A549 (cell line): ENCODE measurements around the gene SNX14. TPM values are rescaled to one million over a fixed set of nuclear protein-coding genes. Genes with fewer than 3 reads are reported as not detected.

Experiments used
- ATAC-seq, 2 experiments: fragments of 200-7000 bp in 1 of 2; fragments of >200 bp in 1 of 2; cut with Nextera tagmentation in 1 of 2; cut with Tn5 transposase in 1 of 2; 3 replicates each; pipeline versions ENCODE4 v1.8.0 to v1.9.1; 2018 to 2020; ENCODE audit warnings: mild to moderate bottlenecking in 1 of 2, moderate library complexity in 1 of 2
- CTCF ChIA-PET: fragments of 300-600 bp; sonication (Branson Sonifier 250); formaldehyde crosslinking; extraction: SDS; loops from one replicate; lab custom pipeline; 2021; ENCODE audit warnings: antibody characterized with exemption, inconsistent platforms; lab: Yijun Ruan, JAX
- POLR2A ChIA-PET: fragments of 350-600 bp; formaldehyde crosslinking; extraction: SDS; loops from one replicate; lab custom pipeline; 2021; ENCODE audit warnings: antibody characterized with exemption, inconsistent platforms; lab: Yijun Ruan, JAX
- DNase-seq, 2 experiments: peaks; one replicate each; pipeline versions ENCODE4 v3.0.0 to v3.0.0-alpha.2; 2011 to 2016; ENCODE audit warnings: low read depth in 1 of 2, low spot score in 1 of 2
- FAIRE-seq: peaks from 2 replicates; lab custom pipeline; 2011; peaks lifted over from hg19 to GRCh38; lab: Jason Lieb, UNC
- H3K27ac ChIP-seq, 2 experiments: fragments of >200 bp; sonication (Bioruptor Twin); formaldehyde crosslinking; 3 replicates each; pipeline ENCODE4 v1.5.1; 2016 to 2017
- H3K4me1 ChIP-seq: fragments of >200 bp; sonication (Bioruptor Twin); formaldehyde crosslinking; 3 replicates; pipeline ENCODE4 v1.6.1; 2016
- H3K4me2 ChIP-seq: fragments of >200 bp; sonication (Bioruptor Twin); formaldehyde crosslinking; 3 replicates; pipeline ENCODE4 v1.6.1; 2016
- H3K4me3 ChIP-seq: fragments of >200 bp; sonication (Bioruptor Twin); formaldehyde crosslinking; 3 replicates; pipeline ENCODE4 v1.5.1; 2016
- H3K9me3 ChIP-seq: fragments of >200 bp; sonication (Bioruptor Twin); formaldehyde crosslinking; 3 replicates; pipeline ENCODE4 v1.6.1; 2016
- CHD2 ChIP-seq: fragments of 150-350 bp; IDR thresholded peaks from 2 replicates; pipeline ENCODE4 v1.6.1; 2014; ENCODE audit warnings: low read length; ENCODE audit not compliant: partially characterized antibody
- CHD4 ChIP-seq: fragments of 200-600 bp; sonication (generic); IDR thresholded peaks from 2 replicates; pipeline ENCODE4 v1.6.1; 2016; ENCODE audit warnings: antibody characterized with exemption, mild to moderate bottlenecking, borderline replicate concordance
- E2F6 ChIP-seq: IDR thresholded peaks from 2 replicates; pipeline ENCODE4 v1.6.1; 2012; ENCODE audit warnings: low read depth, borderline replicate concordance
- EHF ChIP-seq: fragments of 250-450 bp; sonication (Bioruptor Pico); IDR thresholded peaks from 2 replicates; pipeline ENCODE4 v1.5.0; 2020; ENCODE audit warnings: mild to moderate bottlenecking
- EP300 ChIP-seq, 2 experiments: fragments of >200 bp; sonication (Bioruptor Twin); formaldehyde crosslinking; IDR thresholded peaks; 2 replicates in 1 of 2; 3 replicates in 1 of 2; pipeline ENCODE4 v1.6.1; 2016 to 2017
- FOSB ChIP-seq: fragments of 250-450 bp; sonication (Bioruptor Pico); IDR thresholded peaks from 2 replicates; pipeline ENCODE4 v1.5.0; 2020; ENCODE audit warnings: mild to moderate bottlenecking, moderate library complexity
- FOSL2 ChIP-seq, 2 experiments: fragments of 450-650 bp in 1 of 2; fragments of >200 bp in 1 of 2; sonication (Bioruptor Twin) in 1 of 2; formaldehyde crosslinking; IDR thresholded peaks; 2 replicates each; pipeline versions ENCODE4 v1.5.0 to v1.6.1; 2016 to 2020; ENCODE audit warnings: mild to moderate bottlenecking in 1 of 2, moderate library complexity in 1 of 2
- HEYL ChIP-seq: fragments of 250-450 bp; sonication (Bioruptor Pico); IDR thresholded peaks from 2 replicates; pipeline ENCODE4 v1.8.0; 2021; ENCODE audit warnings: mild to moderate bottlenecking, moderate library complexity
- HMGXB4 ChIP-seq: fragments of 250-450 bp; sonication (Bioruptor Pico); IDR thresholded peaks from 2 replicates; pipeline ENCODE4 v1.5.0; 2021; ENCODE audit warnings: mild to moderate bottlenecking, moderate library complexity, borderline replicate concordance
- HOXA7 ChIP-seq: fragments of 250-450 bp; sonication (Bioruptor Pico); IDR thresholded peaks from 2 replicates; pipeline ENCODE4 v1.5.0; 2020; ENCODE audit warnings: mild to moderate bottlenecking, moderate library complexity
- MAZ ChIP-seq: fragments of 150-350 bp; IDR thresholded peaks from 2 replicates; pipeline ENCODE4 v1.6.1; 2014; ENCODE audit warnings: antibody characterized with exemption, low read depth, low read length, borderline replicate concordance
- NFE2L2 ChIP-seq: fragments of 150-350 bp; conservative IDR thresholded peaks from 2 replicates; pipeline ENCODE4 v1.6.1; 2014; ENCODE audit warnings: low read length
- PHF8 ChIP-seq: fragments of 200-600 bp; sonication (generic); IDR thresholded peaks from 2 replicates; pipeline ENCODE4 v1.6.1; 2016; ENCODE audit warnings: low read depth, mild to moderate bottlenecking, antibody characterized with exemption, moderate library complexity, borderline replicate concordance
- RARB ChIP-seq: fragments of 250-450 bp; sonication (Bioruptor Pico); IDR thresholded peaks from 2 replicates; pipeline ENCODE4 v1.8.0; 2021; ENCODE audit warnings: mild to moderate bottlenecking, moderate library complexity
- RCOR1 ChIP-seq: fragments of 150-350 bp; IDR thresholded peaks from 2 replicates; pipeline ENCODE4 v1.6.1; 2014; ENCODE audit warnings: antibody characterized with exemption, low read length, low read depth
- REST ChIP-seq: fragments of 200-600 bp; sonication (generic); IDR thresholded peaks from 2 replicates; pipeline ENCODE4 v1.6.1; 2016; ENCODE audit warnings: antibody characterized with exemption, mild to moderate bottlenecking, moderate library complexity
- SREBF2 ChIP-seq: fragments of 450-650 bp; IDR thresholded peaks from 2 replicates; pipeline ENCODE4 v1.6.1; 2014; ENCODE audit warnings: mild to moderate bottlenecking, moderate library complexity
- TP53 ChIP-seq: fragments of 250-450 bp; sonication (Bioruptor Pico); IDR thresholded peaks from 2 replicates; pipeline ENCODE4 v1.5.0; 2021; ENCODE audit warnings: mild to moderate bottlenecking, moderate library complexity
- USF2 ChIP-seq: fragments of 450-650 bp; IDR thresholded peaks from 2 replicates; pipeline ENCODE4 v1.6.1; 2014; ENCODE audit warnings: antibody characterized with exemption
- ZC3H11A ChIP-seq: fragments of 450-650 bp; IDR thresholded peaks from 2 replicates; pipeline ENCODE4 v1.6.1; 2014; ENCODE audit warnings: antibody characterized with exemption, mild to moderate bottlenecking
- ZFP36 ChIP-seq: fragments of 450-650 bp; IDR thresholded peaks from 2 replicates; pipeline ENCODE4 v1.6.1; 2014; ENCODE audit warnings: borderline replicate concordance; ENCODE audit not compliant: partially characterized antibody
- ZNF302 ChIP-seq: fragments of 250-450 bp; sonication (Bioruptor Pico); IDR thresholded peaks from 2 replicates; pipeline ENCODE4 v1.9.0; 2021; ENCODE audit warnings: inconsistent platforms, mild to moderate bottlenecking, moderate library complexity
- WGBS: methylation state at CpG from one replicate; pipeline ENCODE4 v1.1.6; 2017; ENCODE audit errors: missing lambda C conversion rate; 5-methylcytosine and 5-hydroxymethylcytosine counted together
- polyA plus RNA-seq, 4 experiments: library from polyadenylated mRNA; depleted of rRNA in 3 of 4; stranded (reverse); fragments of >200 nt; fragmentation: RNase III in 1 of 4; extraction: RNeasy Plus Mini Kit Qiagen cat#74134 plus additional on column Dnase treatment in 1 of 4; gene quantifications; 2 replicates in 3 of 4; 3 replicates in 1 of 4; pipeline ENCODE4 v1.2.3, GENCODE V29; 2011 to 2017

Gene SNX14
- polyA plus RNA-seq, 2 of the 4 experiments (the other 2 are of a cell fraction): 47.1 to 113 TPM

DNA sequence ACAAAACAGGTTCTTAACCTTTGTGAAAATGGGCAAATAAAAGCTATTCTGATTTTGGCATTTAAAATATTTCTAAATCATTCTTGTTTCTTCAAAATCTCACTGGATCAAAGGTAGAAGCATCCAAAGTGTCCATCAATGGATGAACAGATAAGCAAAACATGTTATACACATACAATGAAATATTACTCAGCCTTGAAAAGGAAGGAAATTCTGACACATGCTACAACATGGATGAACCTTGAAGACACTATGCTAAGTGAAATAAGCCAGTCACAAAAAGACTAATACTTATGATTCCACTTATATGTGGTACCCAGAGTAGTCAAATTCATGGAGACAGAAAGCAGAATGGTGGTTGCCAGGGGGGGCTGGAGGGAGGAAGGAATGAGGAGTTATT, 45.9 kb downstream of the SNX14 start:
- POLR2A ChIA-PET: no interaction called here
- ATAC-seq: no peak
- no peak for TF ChIP-seq FOSB
- no peak for TF ChIP-seq RARB (CRISPR knock-in tag)
- no peak for TF ChIP-seq EP300 (IDR thresholded peaks at IDR 0.05)
- no peak for TF ChIP-seq PHF8
- TF ChIP-seq MAZ: no peak
- TF ChIP-seq, all 56 proteins: peak for 0
- Histone ChIP-seq H3K4me3 (no peak overlapping the region), H3K4me1 (no peaks in the 10 kb centered on the region), H3K9me3 (no peaks in the 10 kb centered on the region), H3K27ac (no peak overlapping the region), H3K4me2 (no peak overlapping the region)
- FAIRE-seq: no peak
- CTCF ChIA-PET: no interaction called here
- no peak for DNase-seq

DNA sequence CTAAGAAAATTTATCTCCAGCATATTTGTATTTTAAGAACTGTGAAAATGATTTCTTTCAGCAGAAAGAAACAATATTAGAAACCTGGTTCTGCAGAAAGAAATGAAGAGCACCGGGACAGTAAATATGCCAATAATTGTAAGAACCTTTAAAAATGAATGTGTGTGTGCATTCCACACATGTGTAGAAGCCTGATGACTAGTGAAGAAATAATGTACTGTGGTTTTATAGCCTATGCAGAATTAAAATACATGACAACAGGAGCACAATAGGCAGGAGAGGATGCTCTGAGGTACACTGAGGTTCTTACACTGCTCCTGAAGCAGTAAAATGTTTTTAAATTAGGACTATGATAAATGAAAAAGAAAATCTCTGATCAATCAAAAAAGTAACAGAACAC, 48.9 kb downstream of the SNX14 start:
- no peak overlapping the region for H3K4me3 ChIP-seq
- H3K9me3 ChIP-seq: no peaks in the 10 kb centered on the region
- no peak overlapping the region for H3K4me2 ChIP-seq
- no peak for ATAC-seq
- no peak for DNase-seq
- H3K4me1 ChIP-seq: no peaks in the 10 kb centered on the region
- no peak overlapping the region for H3K27ac ChIP-seq
- POLR2A ChIA-PET: no interaction called here
- TF ChIP-seq ZNF302 (CRISPR knock-in tag): no peak
- no peak for TF ChIP-seq HOXA7
- no peak for TF ChIP-seq REST
- no peak for TF ChIP-seq NFE2L2
- TF ChIP-seq USF2: no peak
- TF ChIP-seq RCOR1: no peak
- no peak for TF ChIP-seq EP300 (IDR thresholded peaks at IDR 0.05)
- TF ChIP-seq HEYL (CRISPR knock-in tag): no peak
- no peak for TF ChIP-seq PHF8
- TF ChIP-seq CHD2: no peak
- no peak for TF ChIP-seq CHD4
- no peak for TF ChIP-seq ZFP36
- TF ChIP-seq FOSL2 (IDR thresholded peaks at IDR 0.05): no peak
- TF ChIP-seq FOSL2 (CRISPR knock-in tag; IDR thresholded peaks at IDR 0.05): no peak
- no peak for TF ChIP-seq TP53 (CRISPR knock-in tag)
- TF ChIP-seq EHF: no peak
- no peak for TF ChIP-seq SREBF2
- no peak for TF ChIP-seq ZC3H11A
- TF ChIP-seq HMGXB4: no peak
- no peak for TF ChIP-seq E2F6
- CTCF ChIA-PET: no interaction called here
- 77% methylated on average over 1 of the region's 1 CpG for WGBS
- no peak for FAIRE-seq
